ENCODE data around the gene USP17L20. TPM values are rescaled to one million over a fixed set of nuclear protein-coding genes. Genes with fewer than 3 reads are reported as not detected.
"Not testable (repeated sequence)": the region's sequence is repeated elsewhere in the genome, so short reads cannot be mapped to it uniquely, and the experiment has no call there.

The USP17L20 gene
- total RNA-seq, 1 experiment from 2014 or later, result not detected

- not testable (repeated sequence) for H3K4me3 ChIP-seq (ENCODE audit: insufficient read depth, low read depth, low read length); H3K36me3 ChIP-seq (replicated peaks; ENCODE audit: control insufficient read depth, insufficient read depth, low read length); H3K27me3 ChIP-seq (ENCODE audit: control insufficient read depth, insufficient read depth, low read length); DNase-seq
Measured at GRCh38 chr4:9271719-9272118, 13.8 kb downstream of the USP17L20 start.

Other genes starting within 250 kb of the USP17L20 start
- gene FAM90A26, start 87.7 kb upstream of the USP17L20 start, total RNA-seq (2014; rRNA removed; shearing (Covaris generic)), result not detected in 2 replicates
- gene USP17L10, start 47.5 kb upstream of the USP17L20 start, total RNA-seq (2014; rRNA removed; shearing (Covaris generic)), result not detected in 2 replicates
- not detected in 2 replicates for gene USP17L11, start 42.7 kb upstream of the USP17L20 start, total RNA-seq (2014; rRNA removed; shearing (Covaris generic))
- gene USP17L12, start 38.0 kb upstream of the USP17L20 start, total RNA-seq (2014; rRNA removed; shearing (Covaris generic)), result not detected in 2 replicates
- not detected in 2 replicates for gene USP17L13, start 33.2 kb upstream of the USP17L20 start, total RNA-seq (2014; rRNA removed; shearing (Covaris generic))
- gene USP17L15, start 23.7 kb upstream of the USP17L20 start, total RNA-seq (2014; rRNA removed; shearing (Covaris generic)), result not detected in 2 replicates
- not detected in 2 replicates for gene USP17L17, start 14.2 kb upstream of the USP17L20 start, total RNA-seq (2014; rRNA removed; shearing (Covaris generic))
- gene USP17L18, start 9.5 kb upstream of the USP17L20 start, total RNA-seq (2014; rRNA removed; shearing (Covaris generic)), result not detected in 2 replicates
- gene USP17L19, start 4.7 kb upstream of the USP17L20 start, total RNA-seq (2014; rRNA removed; shearing (Covaris generic)), result not detected in 2 replicates
- gene USP17L21, start 4.7 kb downstream of the USP17L20 start, total RNA-seq (2014; rRNA removed; shearing (Covaris generic)), result not detected in 2 replicates
- gene USP17L22, start 9.5 kb downstream of the USP17L20 start, total RNA-seq (2014; rRNA removed; shearing (Covaris generic)), result not detected in 2 replicates
- not detected in 2 replicates for gene USP17L24, start 67.0 kb downstream of the USP17L20 start, total RNA-seq (2014; rRNA removed; shearing (Covaris generic))
- gene USP17L25, start 71.8 kb downstream of the USP17L20 start, total RNA-seq (2014; rRNA removed; shearing (Covaris generic)), result not detected in 2 replicates
- gene USP17L26, start 76.5 kb downstream of the USP17L20 start, total RNA-seq (2014; rRNA removed; shearing (Covaris generic)), result not detected in 2 replicates
- gene USP17L5, start 81.3 kb downstream of the USP17L20 start, total RNA-seq (2014; rRNA removed; shearing (Covaris generic)), result not detected in 2 replicates
- gene USP17L27, start 86.0 kb downstream of the USP17L20 start, total RNA-seq (2014; rRNA removed; shearing (Covaris generic)), result not detected in 2 replicates
- not detected in 2 replicates for gene USP17L28, start 90.8 kb downstream of the USP17L20 start, total RNA-seq (2014; rRNA removed; shearing (Covaris generic))
- gene USP17L29, start 95.5 kb downstream of the USP17L20 start, total RNA-seq (2014; rRNA removed; shearing (Covaris generic)), result not detected in 2 replicates
- gene USP17L30, start 105.0 kb downstream of the USP17L20 start, total RNA-seq (2014; rRNA removed; shearing (Covaris generic)), result not detected in 2 replicates
- gene DEFB131A, start 186.3 kb downstream of the USP17L20 start, total RNA-seq (2014; rRNA removed; shearing (Covaris generic)), result not detected in 2 replicates

Data from H7 (cell line).